Sigmoid colon (tissue), 7 donors: Measurements from ENCODE around the gene CTNNBL1. TPM values are rescaled to one million over a fixed set of nuclear protein-coding genes. Genes with fewer than 3 reads are reported as not detected.

Experiments
- DNase-seq: peaks from one replicate; pipeline ENCODE4 v3.0.0-alpha.2; 2019
- H3K27ac ChIP-seq, 4 donors: fragments of 200-600 bp; sonication (generic); one replicate each; pipeline ENCODE4 v1.5.1; 2016 to 2019; ENCODE audit warnings: mild to moderate bottlenecking in 1 of 4
- H3K27me3 ChIP-seq, 3 donors: fragments of 200-600 bp; sonication (generic); one replicate each; pipeline ENCODE4 v1.5.1; 2019; ENCODE audit warnings: mild to moderate bottlenecking in 1 of 3
- H3K36me3 ChIP-seq, 4 donors: fragments of 200-600 bp; sonication (generic); one replicate each; pipeline ENCODE4 v1.5.1; 2016 to 2019
- H3K4me1 ChIP-seq, 4 donors: fragments of 200-600 bp; sonication (generic); one replicate each; pipeline ENCODE4 v1.5.1; 2017 to 2019
- H3K4me3 ChIP-seq, 4 donors: fragments of 200-600 bp; sonication (generic); one replicate each; pipeline ENCODE4 v1.5.1; 2017 to 2019; ENCODE audit warnings: mild to moderate bottlenecking in 2 of 4, moderate library complexity in 1 of 4
- H3K9me3 ChIP-seq, 4 donors: fragments of 200-600 bp in 3 of 4; sonication (generic) in 3 of 4; one replicate each; pipeline versions ENCODE4 v1.5.1 to v1.6.1; 2013 to 2019
- CTCF ChIP-seq, 4 experiments: fragments of 450-650 bp in 3 of 4; fragments of 200-600 bp in 1 of 4; IDR thresholded peaks; one replicate each; pipeline ENCODE4 v1.5.1; 2016 to 2019; ENCODE audit warnings: antibody characterized with exemption in 4 of 4, mild to moderate bottlenecking in 3 of 4, moderate library complexity in 2 of 4
- EP300 ChIP-seq, 4 donors: sonication (generic); formaldehyde crosslinking; IDR thresholded peaks; one replicate each; pipeline ENCODE4 v1.6.1; 2017; ENCODE audit warnings: antibody characterized with exemption in 4 of 4
- POLR2A ChIP-seq, 2 donors: fragments of 450-650 bp; IDR thresholded peaks; one replicate each; pipeline ENCODE4 v1.6.1; 2016; ENCODE audit warnings: antibody characterized with exemption in 2 of 2, mild to moderate bottlenecking in 2 of 2, moderate library complexity in 2 of 2
- POLR2AphosphoS5 ChIP-seq, 4 donors: sonication (generic); formaldehyde crosslinking; IDR thresholded peaks; one replicate each; pipeline ENCODE4 v1.6.1; 2017; ENCODE audit warnings: antibody characterized with exemption in 4 of 4
- WGBS, 2 donors: extraction: QIAGEN DNeasy Blood & Tissue Kit; methylation state at CpG; one replicate each; pipeline ENCODE4 v1.1.7; 2013; 5-methylcytosine and 5-hydroxymethylcytosine counted together
- intact Hi-C: fragments of 100-400 bp; cut with DNase I; formaldehyde crosslinking; loops from one replicate; pipeline ENCODE4 v1.15.1; 2023
- polyA plus RNA-seq, 3 donors: library from polyadenylated mRNA; stranded (reverse); fragments of 200-250 nt; gene quantifications; one replicate each; pipeline ENCODE4 v1.2.3, GENCODE V29; 2013
- total RNA-seq, 4 donors: library from RNA; depleted of rRNA; stranded (reverse); fragments of >200 nt; gene quantifications; one replicate each; pipeline ENCODE4 v1.1.0, GENCODE V29; 2016
- donor health status: healthy with polysubstance abuse.
- donor health status: Bipolar disorder and iron deficiency.
- donor health status: healthy.

Gene CTNNBL1
- total and polyA plus RNA-seq, 7 donors: 27.3 to 47.9 (median 34.8) TPM

- H3K27me3 ChIP-seq: no peaks in the 10 kb centered on the region
- H3K4me3 ChIP-seq: no peak overlapping the region
- intact Hi-C loops: no loop called here
- 89 to 95% methylated on average over 2 of the region's 2 CpGs for WGBS, 2 donors
- H3K9me3 ChIP-seq: no peaks in the 10 kb centered on the region
- DNase-seq: no peak
- no peak for TF ChIP-seq POLR2A (IDR thresholded peaks at IDR 0.05)
- TF ChIP-seq POLR2AphosphoS5 (IDR thresholded peaks at IDR 0.05): no peak
- no peak for TF ChIP-seq EP300 (IDR thresholded peaks at IDR 0.05)
- no peak for TF ChIP-seq CTCF (IDR thresholded peaks at IDR 0.05)
- peaks cover 0 to 39% (median 7%) of the 10 kb centered on the region in 4 donors for H3K36me3 ChIP-seq
- H3K4me1 ChIP-seq: no peaks in the 10 kb centered on the region
- H3K27ac ChIP-seq: no peak overlapping the region
Measured at GRCh38 chr20:37760322-37760721, 66.5 kb downstream of the CTNNBL1 start.

- no peak for TF ChIP-seq POLR2AphosphoS5 (IDR thresholded peaks at IDR 0.05)
- no peak for TF ChIP-seq CTCF (IDR thresholded peaks at IDR 0.05)
- TF ChIP-seq POLR2A (IDR thresholded peaks at IDR 0.05): no peak
- no peak for TF ChIP-seq EP300 (IDR thresholded peaks at IDR 0.05)
- WGBS, 2 donors: 93 to 96% methylated on average over 4 of the region's 4 CpGs
- Histone ChIP-seq H3K27ac (no peak overlapping the region), H3K27me3 (no peaks in the 10 kb centered on the region), H3K9me3 (no peaks in the 10 kb centered on the region), H3K36me3 (peaks cover 0 to 34% (median 9%) of the 10 kb centered on the region in 4 donors), H3K4me1 (no peaks in the 10 kb centered on the region), H3K4me3 (no peak overlapping the region)
- intact Hi-C loops: no loop called here
- no peak for DNase-seq
Measured at GRCh38 chr20:37762716-37763485, 69.1 kb downstream of the CTNNBL1 start.

- no peak for DNase-seq
- Histone ChIP-seq H3K27ac (no peak overlapping the region), H3K4me1 (no peaks in the 10 kb centered on the region), H3K27me3 (no peaks in the 10 kb centered on the region), H3K4me3 (no peak overlapping the region), H3K9me3 (no peaks in the 10 kb centered on the region), H3K36me3 (peaks cover 0 to 33% (median 5%) of the 10 kb centered on the region in 4 donors)
- intact Hi-C loops: no loop called here
- TF ChIP-seq CTCF (IDR thresholded peaks at IDR 0.05) (no peak), EP300 (IDR thresholded peaks at IDR 0.05) (no peak), POLR2A (IDR thresholded peaks at IDR 0.05) (no peak), POLR2AphosphoS5 (IDR thresholded peaks at IDR 0.05) (no peak)
- WGBS, 2 donors: 97 to 99% methylated on average over 4 of the region's 4 CpGs
Measured at GRCh38 chr20:37764333-37764935, 70.6 kb downstream of the CTNNBL1 start.

GRCh38 chr20:37770908-37771307, 77.1 kb downstream of the CTNNBL1 start:
- intact Hi-C loops: no loop called here
- H3K36me3 ChIP-seq: peaks cover 0 to 30% (median 3%) of the 10 kb centered on the region in 4 donors
- H3K4me1 ChIP-seq: no peaks in the 10 kb centered on the region
- H3K27me3 ChIP-seq: no peaks in the 10 kb centered on the region
- H3K27ac ChIP-seq: no peak overlapping the region
- no peak for DNase-seq
- no peak overlapping the region for H3K4me3 ChIP-seq
- WGBS, 2 donors: 95 to 96% methylated on average over 5 of the region's 5 CpGs
- H3K9me3 ChIP-seq: no peaks in the 10 kb centered on the region
- TF ChIP-seq CTCF (IDR thresholded peaks at IDR 0.05) (no peak), POLR2A (IDR thresholded peaks at IDR 0.05) (no peak), POLR2AphosphoS5 (IDR thresholded peaks at IDR 0.05) (no peak), EP300 (IDR thresholded peaks at IDR 0.05) (no peak)
